Heart left ventricle (tissue), 16 donors: Measurements from ENCODE around the gene JCHAIN. TPM values are rescaled to one million over a fixed set of nuclear protein-coding genes. Genes with fewer than 3 reads are reported as not detected.
"Not testable (repeated sequence)": the region's sequence is repeated elsewhere in the genome, so short reads cannot be mapped to it uniquely, and the experiment has no call there.

ENCODE experiments used
- ATAC-seq, 4 donors: fragments of 200-7000 bp; cut with Tn5 transposase; one replicate each; pipeline ENCODE4 v1.9.1; 2020 to 2022; ENCODE audit warnings: moderate library complexity in 4 of 4, mild to moderate bottlenecking in 3 of 4, moderate number of reproducible peaks in 1 of 4
- DNase-seq, 5 donors: peaks; one replicate each; pipeline ENCODE4 v3.0.0-alpha.2; 2020
- H3K27ac ChIP-seq, 12 donors: fragments of 200-600 bp; sonication (generic) in 4 of 12; one replicate each; pipeline versions ENCODE4 v1.5.0 to v1.8.0; 2016 to 2022; ENCODE audit warnings: mild to moderate bottlenecking in 2 of 12
- H3K27me3 ChIP-seq, 9 donors: fragments of 200-600 bp; sonication (generic) in 2 of 9; one replicate each; pipeline versions ENCODE4 v1.5.1 to v1.8.0; 2016 to 2022; ENCODE audit warnings: mild to moderate bottlenecking in 3 of 9
- H3K36me3 ChIP-seq, 9 donors: fragments of 200-600 bp; sonication (generic) in 2 of 9; one replicate each; pipeline versions ENCODE4 v1.5.0 to v1.8.0; 2018 to 2022; ENCODE audit warnings: mild to moderate bottlenecking in 2 of 9
- H3K4me1 ChIP-seq, 12 donors: fragments of 200-600 bp; sonication (generic) in 4 of 12; one replicate each; pipeline versions ENCODE4 v1.5.0 to v1.8.0; 2016 to 2022; ENCODE audit warnings: mild to moderate bottlenecking in 3 of 12
- H3K4me3 ChIP-seq, 12 donors: fragments of 200-600 bp; sonication (generic) in 4 of 12; one replicate each; pipeline versions ENCODE4 v1.5.0 to v1.8.0; 2017 to 2022; ENCODE audit warnings: mild to moderate bottlenecking in 9 of 12, moderate library complexity in 4 of 12
- H3K9me3 ChIP-seq, 12 donors: fragments of 200-600 bp; sonication (generic) in 4 of 12; one replicate each; pipeline versions ENCODE4 v1.5.0 to v1.8.0; 2016 to 2022; ENCODE audit warnings: mild to moderate bottlenecking in 1 of 12
- CTCF ChIP-seq, 12 donors: fragments of 200-600 bp; sonication (generic) in 4 of 12; IDR thresholded peaks; one replicate each; pipeline versions ENCODE4 v1.5.0 to v1.8.0; 2018 to 2022; ENCODE audit warnings: antibody characterized with exemption in 12 of 12, mild to moderate bottlenecking in 5 of 12
- POLR2A ChIP-seq, 2 donors: fragments of 450-650 bp; IDR thresholded peaks; one replicate each; pipeline ENCODE4 v1.6.1; 2017; ENCODE audit warnings: antibody characterized with exemption in 2 of 2, mild to moderate bottlenecking in 2 of 2, moderate library complexity in 2 of 2
- WGBS, 4 donors: extraction: QIAGEN DNeasy Blood & Tissue Kit in 2 of 4; methylation state at CpG; one replicate each; pipeline versions ENCODE4 v1.1.5 to v1.1.7; 2013 to 2018; 5-methylcytosine and 5-hydroxymethylcytosine counted together
- intact Hi-C, 10 donors: fragments of 100-400 bp; cut with DNase I; formaldehyde crosslinking; loops; one replicate each; pipeline versions ENCODE4 v1.11.1 to v1.14.2; 2022
- polyA plus RNA-seq, 2 donors: library from polyadenylated mRNA; stranded (reverse); fragments of 200-250 nt; gene quantifications; one replicate each; pipeline ENCODE4 v1.2.3, GENCODE V29; 2013
- total RNA-seq, 9 donors: library from RNA; depleted of rRNA in 2 of 9; stranded (reverse); fragments of >200 nt in 2 of 9; fragmentation: NEBNext Ultra II Directional in 3 of 9; extraction: Animal tissue kit (Norgen Biotek cat#: 25700) in 3 of 9; gene quantifications; one replicate each; pipeline versions ENCODE4 v1.1.0 to v1.2.4, GENCODE V29; 2016 to 2023
- donor health status: ischemic (EF 13 %, LVEDD 7.1; RV severe dilation, severe dysfunction).
- donor health status: healthy with polysubstance abuse.
- donor health status: DM: no; HTN: yes; CAD: no.
- donor health status: DM: no; HTN: no; CAD: no.
- donor health status: ischemic (EF 25% LVEDD 6.9; RV normal size, moderate dysfunction).
- donor health status: ischemic (EF 25% LVEDD 5.7; RV mildly dilated, moderate dysfunction).
- donor health status: healthy.
- donor health status: DM: yes; HTN: yes; CAD: no.
- donor health status: ischemic (EF 35%, LVEDD 5.7; RV mildly dilated, moderate dysfunction).
- donor health status: nonischemic (EF 11% LVEDD 7.7; RV severe dilation, severe dysfunction).
- donor health status: DM: yes; HTN: yes; CAD: no.
- donor health status: PGD.
- donor health status: ischemic (EF 29% LVEDD 5.4; RV normal size, mild dysfunction).
- donor health status: nonischemic (EF 23%, LVEDD 6.1; RV moderate dilation, normal function).

JCHAIN gene
- total and polyA plus RNA-seq, 11 donors, result 0.19 to 40.0 (median 4.8) TPM; not detected in 2

GRCh38 chr4:70651864-70652506, 14.3 kb downstream of the JCHAIN start:
- TF ChIP-seq CTCF (IDR thresholded peaks at IDR 0.05), result peak; percentile 37 to 65 (median 56)
- TF ChIP-seq POLR2A (IDR thresholded peaks at IDR 0.05), result no peak
- no peak overlapping the region for H3K4me3 ChIP-seq
- peaks cover 0 to 5% (median 0%) of the 10 kb centered on the region in 9 donors for H3K27me3 ChIP-seq
- ATAC-seq (peak in 3 of 4 donors; percentile 26 to 60 (median 34)), DNase-seq (no peak)
- H3K27ac ChIP-seq, result no peak overlapping the region
- H3K4me1 ChIP-seq, result peaks cover 0 to 6% (median 0%) of the 10 kb centered on the region in 12 donors
- intact Hi-C loops, result loop anchor here in 9 of 10 donors (2.0 to 10.0 kb wide), 7 partner anchors 353 to 1063 kb away; no protein-coding TSS in a partner anchor
- no peaks in the 10 kb centered on the region for H3K9me3 ChIP-seq
- H3K36me3 ChIP-seq, result no peaks in the 10 kb centered on the region
- 7 to 16% (median 10%) methylated on average over 4 of the region's 4 CpGs for WGBS, 4 donors

DNA sequence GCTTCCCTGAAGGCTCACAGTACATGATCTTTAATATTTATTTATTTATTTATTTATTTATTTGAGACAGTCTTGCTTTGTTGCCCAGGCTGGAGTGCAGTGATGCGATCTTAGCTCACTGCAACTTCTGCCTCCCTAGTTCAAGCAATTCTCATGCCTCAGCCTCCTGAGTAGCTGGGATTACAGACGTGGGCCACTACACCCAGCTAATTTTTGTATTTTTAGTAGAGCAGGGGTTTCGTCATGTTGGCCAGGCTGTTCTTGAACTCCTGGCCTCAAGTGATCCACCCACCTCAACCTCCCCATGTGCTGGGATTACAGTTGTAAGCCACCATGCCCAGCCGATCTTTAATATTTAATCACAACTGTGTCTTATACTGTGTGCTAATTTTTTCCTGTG, 15.6 kb downstream of the JCHAIN start:
- H3K36me3 ChIP-seq, H3K27me3 ChIP-seq, H3K27ac ChIP-seq, ATAC-seq, H3K4me3 ChIP-seq, H3K9me3 ChIP-seq, H3K4me1 ChIP-seq, DNase-seq: not testable (repeated sequence)
- WGBS, 4 donors, result 79 to 89% (median 85%) methylated on average over 4 of the region's 4 CpGs
- intact Hi-C loops, result loop anchor here in 8 of 10 donors (5.0 to 10.0 kb wide), 6 partner anchors 354 to 1064 kb away; no protein-coding TSS in a partner anchor

DNA sequence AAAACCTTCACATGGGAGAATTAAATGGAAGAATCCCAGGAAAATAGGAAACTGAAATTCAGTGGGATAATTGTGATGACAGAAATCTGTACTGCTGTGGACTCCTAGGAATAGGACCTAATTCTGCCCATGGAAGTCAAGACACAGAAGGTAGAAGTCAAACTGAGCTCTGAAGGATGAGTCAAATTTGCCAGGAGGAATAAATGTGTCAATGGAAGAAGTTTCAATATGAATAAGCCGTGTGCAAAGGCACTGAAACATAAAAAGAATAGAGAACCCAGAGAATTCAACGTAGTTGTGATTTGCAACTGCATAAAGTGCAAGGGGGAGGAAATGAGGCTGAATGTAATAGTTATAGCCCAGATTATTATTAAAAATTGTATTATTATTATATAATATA, 26.1 kb downstream of the JCHAIN start:
- Histone ChIP-seq H3K36me3 (no peaks in the 10 kb centered on the region), H3K4me1 (peaks cover 0 to 16% (median 0%) of the 10 kb centered on the region in 12 donors), H3K9me3 (no peaks in the 10 kb centered on the region), H3K27me3 (no peaks in the 10 kb centered on the region), H3K4me3 (no peak overlapping the region), H3K27ac (no peak overlapping the region)
- no peak for ATAC-seq
- WGBS, 4 donors, result 82 to 90% (median 85%) methylated on average over 2 of the region's 2 CpGs
- DNase-seq, result no peak
- intact Hi-C loops, result loop anchor here in 1 of 10 donors (10.0 kb wide), 1 partner anchor 365 kb away; no protein-coding TSS in a partner anchor
- TF ChIP-seq POLR2A (IDR thresholded peaks at IDR 0.05) (no peak), CTCF (IDR thresholded peaks at IDR 0.05) (no peak)

DNA sequence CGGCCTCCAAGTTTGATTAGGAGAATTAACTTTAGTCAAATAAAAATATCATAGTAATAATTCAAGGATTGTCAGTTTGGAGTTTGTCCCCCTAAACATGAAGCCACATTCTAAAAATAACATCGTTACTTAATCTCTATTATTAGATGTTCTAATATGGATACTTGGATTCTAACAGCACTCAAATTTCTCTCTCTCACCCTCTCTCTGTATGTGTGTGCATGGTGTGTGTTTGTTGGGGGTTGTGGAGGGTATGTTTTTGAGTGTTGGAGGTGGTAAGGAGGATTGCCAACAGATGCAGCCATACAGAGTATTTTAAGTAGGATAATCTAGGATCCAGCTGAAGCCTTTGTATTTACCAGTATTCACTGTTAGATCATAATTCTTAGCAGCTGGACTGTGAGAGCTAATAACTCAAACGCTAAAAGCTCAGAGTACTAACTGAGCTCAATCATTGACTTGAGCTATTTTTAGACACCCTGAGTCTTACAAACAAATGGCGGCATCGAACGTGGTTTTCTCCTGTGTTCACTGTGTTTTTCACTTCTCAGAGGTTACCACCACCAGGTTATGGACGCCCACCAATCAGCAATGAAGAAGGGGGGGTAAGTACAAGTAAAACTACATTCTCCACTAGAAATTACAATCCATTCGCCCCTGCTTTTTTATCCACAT, 28.9 kb downstream of the JCHAIN start:
- H3K4me1 ChIP-seq, result peaks cover 0 to 16% (median 0%) of the 10 kb centered on the region in 12 donors
- 30 to 41% (median 38%) methylated on average over 8 of the region's 8 CpGs for WGBS, 4 donors
- peak overlapping the region in 9 of 12 donors; percentile 9 to 40 (median 29) for H3K4me3 ChIP-seq
- DNase-seq, result no peak
- ATAC-seq, result peak; percentile 75 to 90 (median 90)
- H3K27ac ChIP-seq, result peak overlapping the region; percentile 41 to 85 (median 70)
- no peaks in the 10 kb centered on the region for H3K27me3 ChIP-seq
- intact Hi-C loops, result loop anchor here in 1 of 10 donors (5.0 kb wide), 1 partner anchor 50 kb away; the partner anchor contains the start of gene UTP3
- H3K9me3 ChIP-seq, result no peaks in the 10 kb centered on the region
- no peaks in the 10 kb centered on the region for H3K36me3 ChIP-seq
- TF ChIP-seq POLR2A (IDR thresholded peaks at IDR 0.05) (no peak), CTCF (IDR thresholded peaks at IDR 0.05) (no peak)
